Superior temporal gyrus (tissue), 1 donor: Measurements from ENCODE around the gene CNTNAP5.
A peak's percentile ranks its signal among the peaks of the same experiment; 100 is the strongest.

Experiments used
- DNase-seq: peaks from one replicate; pipeline ENCODE4 v3.0.0-alpha.2; 2016; ENCODE audit errors: extremely low spot score

Gene CNTNAP5

DNA sequence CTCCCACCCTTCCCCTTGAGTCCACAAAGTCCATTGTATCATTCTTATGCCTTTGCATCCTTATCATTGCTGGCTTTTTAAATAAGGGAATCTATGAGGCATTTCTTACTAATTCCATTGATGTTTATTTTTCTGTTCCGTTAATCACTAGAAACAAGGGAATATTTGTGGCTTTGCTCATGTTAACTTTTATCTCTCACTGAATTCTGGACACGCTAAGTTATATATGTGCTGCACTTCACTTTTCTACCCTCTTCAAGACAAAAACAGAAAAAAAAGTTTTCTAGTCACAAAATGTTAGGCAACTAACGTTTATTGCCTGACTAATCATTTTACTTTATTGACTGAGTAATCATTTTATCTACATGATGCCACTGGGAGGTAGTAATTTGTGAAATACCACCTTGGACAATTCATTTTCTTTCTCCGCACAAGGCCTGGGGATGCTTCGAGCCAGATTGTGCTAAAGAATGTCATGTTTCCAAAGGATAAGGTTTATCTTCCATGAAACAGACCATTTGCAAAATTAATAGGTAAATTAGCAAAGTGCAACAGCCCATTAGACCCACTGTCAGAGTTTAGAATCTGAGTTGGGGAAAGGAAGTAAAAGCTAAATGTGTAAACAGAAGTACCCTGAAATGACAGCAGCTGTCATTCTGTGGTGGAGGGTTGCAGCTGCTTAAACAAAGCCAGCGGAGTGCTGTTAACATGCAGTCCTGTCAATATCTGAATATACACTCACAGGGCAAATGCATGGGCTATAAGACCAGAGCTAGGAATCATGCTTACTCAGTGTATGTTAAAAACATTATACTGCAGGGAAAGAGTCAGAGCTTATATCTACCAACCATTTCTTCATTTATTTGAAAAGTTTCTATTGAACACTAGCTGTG lies 658.7 kb downstream of the CNTNAP5 start:
- no peak for DNase-seq

GRCh38 chr2:124689348-124689747 lies 664.3 kb downstream of the CNTNAP5 start:
- DNase-seq = no peak

- no peak for DNase-seq
Observed at GRCh38 chr2:124692216-124692615, 667.1 kb downstream of the CNTNAP5 start.

GRCh38 chr2:124692707-124693106 lies 667.6 kb downstream of the CNTNAP5 start:
- no peak for DNase-seq

DNA sequence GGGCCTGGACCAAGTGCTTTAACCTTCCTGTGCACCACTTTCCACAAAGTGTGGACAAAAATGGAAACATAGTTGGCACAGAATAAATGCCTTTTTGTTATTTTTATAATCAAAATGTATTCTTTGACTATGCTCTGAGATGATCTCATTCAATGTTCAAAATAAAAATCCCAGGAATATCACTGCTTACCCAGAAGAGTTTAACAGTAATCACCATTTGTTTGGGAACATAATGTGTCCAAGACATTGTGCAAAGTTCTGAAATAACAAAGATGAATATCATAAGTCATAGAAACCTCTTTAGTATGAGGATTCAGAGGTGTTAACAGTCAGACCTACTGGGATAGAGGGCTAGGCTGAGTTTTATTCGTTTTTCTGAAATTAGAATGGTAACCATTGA lies 668.1 kb downstream of the CNTNAP5 start:
- DNase-seq = peak; percentile 57

DNA sequence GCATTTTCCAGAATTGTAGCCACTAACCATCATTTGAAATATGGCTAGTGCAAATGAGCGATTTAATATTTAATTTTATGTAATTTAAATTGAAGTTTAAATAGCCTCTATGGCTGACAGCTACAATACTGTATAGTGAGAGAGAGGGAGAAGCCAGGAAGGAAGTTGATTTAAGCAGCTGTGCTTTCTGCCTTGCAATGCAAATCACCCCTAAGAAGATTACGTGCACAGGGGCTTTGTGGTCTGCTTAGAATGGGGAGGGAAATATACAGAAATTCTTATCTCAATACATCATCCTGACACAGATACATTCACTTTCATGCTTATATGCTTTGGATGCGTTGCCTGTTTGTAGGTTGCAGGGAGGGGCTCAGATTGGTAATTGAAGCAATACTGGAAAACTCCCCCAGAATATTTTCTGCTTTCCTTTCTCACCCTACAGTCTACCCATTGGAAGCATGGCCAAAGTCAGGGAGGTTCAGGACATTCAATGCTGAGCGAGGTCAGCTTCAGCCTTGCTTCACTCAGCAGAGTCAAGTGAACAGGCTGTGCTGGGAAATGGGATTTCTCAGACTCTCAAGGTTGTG lies 674.0 kb downstream of the CNTNAP5 start:
- no peak for DNase-seq

- DNase-seq = no peak
Observed at GRCh38 chr2:124702777-124703176, 677.7 kb downstream of the CNTNAP5 start.

DNA sequence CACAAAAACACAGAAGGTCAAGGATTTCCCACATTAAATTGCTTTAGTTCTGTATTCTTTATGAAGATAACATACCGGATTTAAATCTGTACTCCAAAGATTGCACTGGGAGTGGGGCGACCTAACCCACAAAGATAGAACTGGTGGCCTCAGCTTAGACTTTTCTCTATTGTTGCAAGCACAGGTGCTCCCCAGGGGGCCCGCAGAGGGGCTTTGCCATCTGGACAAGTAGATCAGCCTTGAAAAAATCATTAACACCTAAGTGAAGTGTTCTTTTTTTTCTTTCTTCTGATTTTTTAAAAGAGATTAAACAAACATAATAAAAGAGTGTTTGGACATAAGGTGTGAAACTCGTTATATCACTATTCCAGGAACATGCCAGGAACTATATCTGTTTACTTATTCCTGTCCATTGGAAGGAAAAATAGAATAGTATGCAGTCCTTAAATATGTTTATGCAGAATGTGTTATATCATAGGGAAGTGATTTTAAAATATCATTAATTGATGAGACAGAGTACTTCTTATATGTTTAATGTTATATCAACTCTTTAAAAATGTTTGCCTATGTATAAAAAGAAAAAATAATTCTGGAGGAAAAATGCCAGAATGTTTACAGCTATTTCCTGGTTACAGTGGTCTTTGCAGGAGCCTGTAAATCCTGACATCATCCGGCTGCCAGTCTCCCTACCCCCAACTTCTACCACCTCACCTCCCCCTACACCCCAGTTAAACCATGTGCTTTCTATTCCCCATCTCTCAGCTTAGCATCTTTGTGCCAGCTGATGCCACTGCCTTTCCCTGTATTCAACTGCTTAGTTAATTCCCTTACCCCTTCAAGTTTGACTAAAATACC lies 679.2 kb downstream of the CNTNAP5 start:
- DNase-seq = no peak

DNA sequence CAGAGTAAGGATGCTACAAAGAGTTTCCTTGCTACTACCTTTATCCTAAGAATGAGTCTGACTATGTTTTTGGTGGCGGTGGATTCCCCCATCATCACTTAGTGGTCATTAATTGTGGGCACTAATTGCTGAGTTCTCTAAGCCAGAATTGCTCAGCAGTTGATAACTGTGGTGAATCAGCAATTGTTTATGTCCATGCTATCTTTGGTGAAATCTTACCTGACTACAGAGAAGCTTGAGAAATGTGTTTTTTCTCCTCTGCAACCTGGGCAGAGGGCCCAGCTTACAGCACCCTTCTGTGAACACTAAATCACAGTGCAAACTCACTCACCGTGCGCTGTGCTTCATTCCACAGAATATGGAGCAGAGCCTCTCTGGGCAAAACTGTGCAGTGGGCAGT lies 683.6 kb downstream of the CNTNAP5 start:
- DNase-seq = no peak

GRCh38 chr2:124713969-124714368 lies 688.9 kb downstream of the CNTNAP5 start:
- no peak for DNase-seq

DNA sequence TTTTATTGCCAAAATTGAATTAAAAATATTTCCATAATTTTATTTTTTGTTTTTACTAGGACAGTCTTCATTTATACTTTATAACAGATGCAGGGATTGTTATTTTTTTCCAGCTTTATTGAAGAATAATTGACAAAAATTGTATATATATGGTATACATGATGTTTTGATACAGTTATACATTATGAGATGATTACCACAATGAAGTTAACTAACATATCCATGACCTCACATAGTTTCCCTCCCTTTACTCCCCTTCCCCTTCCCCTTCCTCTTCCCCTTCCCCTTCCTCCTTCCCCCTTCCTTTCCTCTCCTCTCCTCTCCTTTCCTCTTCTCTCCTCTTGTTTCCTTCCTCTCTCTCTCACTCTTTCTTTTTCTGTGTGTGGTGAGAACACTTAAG lies 700.1 kb downstream of the CNTNAP5 start:
- no peak for DNase-seq

DNA sequence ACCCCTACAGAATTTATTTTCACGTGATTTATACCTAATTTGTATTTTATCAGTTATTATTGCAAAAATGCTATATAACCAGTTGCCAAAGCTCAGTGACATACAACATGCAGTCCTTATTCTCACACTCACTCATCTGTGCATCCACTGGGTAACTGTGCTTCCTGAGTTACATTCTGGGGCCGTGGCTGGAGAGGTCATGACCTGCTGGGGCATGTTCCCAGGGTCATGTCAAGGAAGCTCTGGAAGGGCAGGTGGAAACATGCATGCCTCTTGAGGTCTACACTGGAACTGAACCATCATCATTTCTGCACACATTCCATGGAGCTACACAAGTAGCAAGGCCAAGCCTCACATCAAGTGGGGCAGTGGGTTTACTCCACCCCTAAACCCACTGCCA lies 715.5 kb downstream of the CNTNAP5 start:
- DNase-seq = no peak

- DNase-seq = no peak
Observed at GRCh38 chr2:124753842-124754241, 728.8 kb downstream of the CNTNAP5 start.

DNA sequence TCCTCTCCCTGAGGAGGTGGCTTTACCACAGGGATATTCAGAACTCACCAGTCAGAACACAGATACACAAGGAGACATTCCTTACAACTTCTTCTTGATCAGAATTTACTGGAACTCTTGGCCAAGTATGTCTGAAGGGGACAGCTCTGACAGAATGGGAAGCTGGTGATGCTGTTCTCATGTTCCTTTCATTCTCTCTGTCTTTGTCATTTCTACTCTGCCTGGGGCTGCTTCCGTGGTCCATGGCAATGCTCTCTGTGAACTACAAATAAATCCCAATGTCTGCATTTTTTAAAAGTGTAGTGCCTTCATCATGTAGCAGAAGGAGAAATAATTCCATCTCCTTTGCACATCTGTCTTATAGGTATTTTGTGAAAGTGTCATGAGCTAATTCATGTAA lies 730.3 kb downstream of the CNTNAP5 start:
- DNase-seq = no peak

DNA sequence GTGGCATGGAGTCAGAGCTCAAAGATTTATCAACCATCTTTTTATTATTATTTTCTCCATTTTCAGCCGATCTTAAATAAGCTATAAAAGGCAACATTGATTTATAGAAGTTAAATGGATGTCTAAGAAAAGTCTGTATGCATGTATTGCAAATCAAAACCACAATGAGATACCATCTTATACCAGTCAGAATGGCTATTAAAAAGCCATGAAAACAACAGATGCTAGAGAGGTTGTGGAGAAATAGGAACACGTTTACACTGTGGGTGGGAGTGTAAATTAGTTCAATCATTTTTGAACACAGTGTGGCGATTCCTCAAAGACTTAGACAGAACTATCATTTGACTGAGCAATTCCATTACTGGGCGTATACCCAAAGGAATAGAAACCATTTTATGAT lies 731.0 kb downstream of the CNTNAP5 start:
- no peak for DNase-seq

- DNase-seq = no peak
Observed at GRCh38 chr2:124762388-124762787, 737.3 kb downstream of the CNTNAP5 start.

DNA sequence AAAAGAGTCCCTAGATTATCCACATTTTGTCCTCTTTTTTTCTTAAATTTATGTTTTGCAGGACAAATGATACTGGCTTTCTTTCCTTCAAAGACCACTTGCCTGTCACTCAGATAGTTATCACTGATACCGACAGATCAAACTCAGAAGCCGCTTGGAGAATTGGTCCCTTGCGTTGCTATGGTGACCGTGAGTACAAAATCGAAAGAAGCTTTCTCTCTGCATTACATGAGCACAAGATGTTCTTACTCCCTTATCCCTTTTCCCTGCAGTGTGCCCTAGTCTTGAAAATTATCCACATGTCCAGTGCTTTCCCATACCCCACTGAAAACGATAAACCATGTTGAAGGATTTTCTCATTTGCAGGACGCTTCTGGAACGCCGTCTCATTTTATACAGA lies 738.5 kb downstream of the CNTNAP5 start:
- DNase-seq = peak; percentile 67

DNA sequence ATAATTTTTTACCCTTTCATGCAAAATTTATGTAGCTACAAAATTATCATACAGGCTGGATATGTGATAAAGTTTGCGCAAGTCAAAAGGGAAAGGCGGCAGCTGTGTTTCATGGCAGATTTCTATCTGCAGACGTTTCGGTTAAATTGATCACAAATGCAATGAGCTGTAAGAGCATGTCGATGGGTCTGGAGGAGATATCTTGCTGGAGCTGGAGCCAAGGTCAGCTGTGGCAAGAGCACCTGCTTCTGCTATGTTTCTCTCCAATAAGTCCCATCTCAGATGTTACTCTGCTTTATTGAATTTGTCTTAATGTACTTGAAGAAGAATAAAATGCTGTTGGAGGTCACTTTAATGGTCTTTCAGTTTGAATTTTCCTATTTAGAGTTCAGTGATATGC lies 749.7 kb downstream of the CNTNAP5 start:
- no peak for DNase-seq

GRCh38 chr2:124776332-124776731 lies 751.2 kb downstream of the CNTNAP5 start:
- no peak for DNase-seq

GRCh38 chr2:124778076-124778475 lies 753.0 kb downstream of the CNTNAP5 start:
- no peak for DNase-seq

GRCh38 chr2:124796647-124797046 lies 771.6 kb downstream of the CNTNAP5 start:
- no peak for DNase-seq

- no peak for DNase-seq
Observed at GRCh38 chr2:124797049-124797448, 772.0 kb downstream of the CNTNAP5 start.
